Endothelial cell of umbilical vein (primary cell): ENCODE data around the gene SLC22A23. TPM values are rescaled to one million over a fixed set of nuclear protein-coding genes. Genes with fewer than 3 reads are reported as not detected.

Source experiments
- BruUV-seq: library from RNA; stranded (reverse); fragments of 400-500 nt; replicated peaks from 2 replicates; lab custom pipeline; 2021; lab: Mats Ljungman, UMichigan
- CTCF ChIA-PET: fragments of 300-600, 350-600 bp; sonication (Branson Sonifier 250); formaldehyde crosslinking; loops from one replicate; lab custom pipeline; 2021; ENCODE audit warnings: antibody characterized with exemption, inconsistent platforms; lab: Charles Lee
- POLR2A ChIA-PET: fragments of 300-600, 350-600 bp; sonication (Branson Sonifier 250); formaldehyde crosslinking; loops from one replicate; lab custom pipeline; 2021; ENCODE audit warnings: antibody characterized with exemption, inconsistent platforms; lab: Charles Lee
- DNase-seq: peaks from one replicate; pipeline ENCODE4 v3.0.0-alpha.2; 2011; ENCODE audit warnings: low read depth, low spot score
- FAIRE-seq: peaks from 2 replicates; lab custom pipeline; 2011; peaks lifted over from hg19 to GRCh38; lab: Jason Lieb, UNC
- H2AFZ ChIP-seq: 2 replicates; pipeline ENCODE4 v1.6.0; 2012; ENCODE audit warnings: low read depth, low read length, control low read depth, inconsistent platforms
- H3K27ac ChIP-seq: 2 replicates; pipeline ENCODE4 v1.5.1; 2011; ENCODE audit warnings: low read depth, mild to moderate bottlenecking, control low read depth, low read length, moderate library complexity; ENCODE audit not compliant: insufficient read depth
- H3K27me3 ChIP-seq, 2 experiments: 2 replicates each; pipeline versions ENCODE4 v1.6.0 to v1.6.1; 2011; ENCODE audit warnings: low read length in 2 of 2, mixed read lengths in 1 of 2; ENCODE audit not compliant: control insufficient read depth in 2 of 2, insufficient read depth in 2 of 2
- H3K36me3 ChIP-seq, 2 experiments: 2 replicates in 1 of 2; 3 replicates in 1 of 2; pipeline ENCODE4 v1.5.1; 2011; ENCODE audit warnings: low read length in 2 of 2, mild to moderate bottlenecking in 1 of 2, moderate library complexity in 1 of 2; ENCODE audit not compliant: control insufficient read depth in 2 of 2, insufficient read depth in 2 of 2; ENCODE audit errors: extremely low read depth in 1 of 2
- H3K4me1 ChIP-seq: 3 replicates; pipeline ENCODE4 v1.5.1; 2011; ENCODE audit warnings: mild to moderate bottlenecking, low read length; ENCODE audit not compliant: control insufficient read depth, insufficient read depth; ENCODE audit errors: extremely low read depth
- H3K4me2 ChIP-seq: 2 replicates; pipeline ENCODE4 v1.6.1; 2011; ENCODE audit warnings: low read length, control low read depth, mixed read lengths; ENCODE audit not compliant: insufficient read depth
- H3K4me3 ChIP-seq, 3 experiments: fragments of 200-600 bp in 1 of 3; sonication (generic), shearing (Covaris generic) in 1 of 3; replicated peaks in 1 of 3; 2 replicates each; pipeline ENCODE4 v1.5.1; 2011 to 2016; ENCODE audit warnings: control low read depth in 3 of 3, low read length in 3 of 3, mild to moderate bottlenecking in 2 of 3, inconsistent platforms in 1 of 3, low read depth in 1 of 3, moderate library complexity in 1 of 3; ENCODE audit not compliant: insufficient read depth in 1 of 3
- H3K79me2 ChIP-seq: 2 replicates; pipeline ENCODE4 v1.6.0; 2012; ENCODE audit warnings: low read length, inconsistent platforms; ENCODE audit not compliant: control insufficient read depth, insufficient read depth
- H3K9ac ChIP-seq: replicated peaks from 2 replicates; pipeline ENCODE3; 2011; ENCODE audit warnings: low read length, control low read depth; ENCODE audit not compliant: insufficient read depth; ENCODE audit errors: extremely low read depth
- H3K9me1 ChIP-seq: replicated peaks from 3 replicates; pipeline ENCODE4 v1.6.0; 2011; ENCODE audit warnings: mild to moderate bottlenecking, low read length; ENCODE audit not compliant: control insufficient read depth, insufficient read depth; ENCODE audit errors: extremely low read depth
- H3K9me3 ChIP-seq: replicated peaks from 2 replicates; pipeline ENCODE4 v1.5.1; 2012; ENCODE audit warnings: low read length, inconsistent platforms; ENCODE audit not compliant: control insufficient read depth, insufficient read depth
- H4K20me1 ChIP-seq: replicated peaks from 2 replicates; pipeline ENCODE3; 2011; ENCODE audit warnings: mild to moderate bottlenecking, low read length; ENCODE audit not compliant: control insufficient read depth, insufficient read depth; ENCODE audit errors: extremely low read depth
- CTCF ChIP-seq, 2 donors: IDR thresholded peaks; 1 replicate in 1 of 2; 2 replicates in 1 of 2; pipeline ENCODE4 v1.5.1; 2011; ENCODE audit warnings: low read length in 2 of 2, mild to moderate bottlenecking in 2 of 2, moderate library complexity in 2 of 2, control low read depth in 1 of 2, inconsistent platforms in 1 of 2, low read depth in 1 of 2; ENCODE audit not compliant: insufficient read depth in 1 of 2; ENCODE audit errors: extremely low read depth in 1 of 2
- EZH2 ChIP-seq: IDR thresholded peaks from 2 replicates; pipeline ENCODE4 v1.6.1; 2012; ENCODE audit warnings: borderline replicate concordance, low read depth, mild to moderate bottlenecking, moderate library complexity, low read length, inconsistent platforms; ENCODE audit not compliant: severe bottlenecking
- FOS ChIP-seq: IDR thresholded peaks from 2 replicates; pipeline ENCODE4 v1.6.1; 2011; ENCODE audit warnings: mild to moderate bottlenecking, low read length, moderate library complexity, borderline replicate concordance; ENCODE audit not compliant: insufficient read depth
- GATA2 ChIP-seq: IDR thresholded peaks from 2 replicates; pipeline ENCODE4 v1.7.0; 2011; ENCODE audit warnings: low read depth, mild to moderate bottlenecking, moderate library complexity, mixed read lengths, low read length; ENCODE audit not compliant: insufficient read length, insufficient read depth
- JUN ChIP-seq: IDR thresholded peaks from 2 replicates; pipeline ENCODE4 v1.6.1; 2011; ENCODE audit warnings: borderline replicate concordance, low read depth; ENCODE audit not compliant: insufficient read length, insufficient read depth
- MAX ChIP-seq: IDR thresholded peaks from 2 replicates; pipeline ENCODE4 v1.6.1; 2011; ENCODE audit not compliant: insufficient read depth, insufficient read length
- MYC ChIP-seq: IDR thresholded peaks from one replicate; pipeline ENCODE4 v1.6.1; 2011; ENCODE audit warnings: mild to moderate bottlenecking, low read depth, low read length
- POLR2A ChIP-seq: IDR thresholded peaks from 2 replicates; pipeline ENCODE4 v1.6.1; 2012; ENCODE audit warnings: low read depth, mild to moderate bottlenecking, control low read depth, low read length
- POLR2AphosphoS5 ChIP-seq: IDR thresholded peaks from 2 replicates; pipeline ENCODE4 v1.6.1; 2012; ENCODE audit warnings: low read depth, mild to moderate bottlenecking, control low read depth, low read length, moderate library complexity; ENCODE audit not compliant: insufficient read depth
- dilution Hi-C: fragments of 300-500 bp; cut with MboI; formaldehyde crosslinking; loops from one replicate; pipeline ENCODE4 v1.15.0; 2019; ENCODE audit warnings: low sequenced_read_pairs; ENCODE audit not compliant: extremely low pct_ligation_motif_present
- intact Hi-C: fragments of 100-400 bp; cut with micrococcal nuclease; formaldehyde crosslinking; loops from one replicate; pipeline ENCODE4 v1.10.0; 2022
- polyA plus RNA-seq, 4 experiments: library from polyadenylated mRNA; depleted of rRNA in 3 of 4; stranded (reverse) in 3 of 4; unstranded in 1 of 4; fragments of >200 nt; gene quantifications; 2 replicates each; pipeline versions ENCODE4 v1.2.1 to v1.2.3, GENCODE V29; 2011 to 2012; ENCODE audit warnings: missing spikeins in 1 of 4
- total RNA-seq: library from RNA; stranded (reverse); gene quantifications from 2 replicates; pipeline ENCODE4 v1.2.3, GENCODE V29; 2021

Gene SLC22A23
- total and polyA plus RNA-seq, 2 donors (not counting 3 experiments of a cell fraction or from before 2014, with no cell fraction given): 4.2 to 14.3 TPM

GRCh38 chr6:3347826-3348225, 109.0 kb downstream of the SLC22A23 start:
- Histone ChIP-seq H3K79me2 (no peaks in the 10 kb centered on the region), H3K4me3 (no peak overlapping the region), H3K36me3 (no peaks in the 10 kb centered on the region), H3K27me3 (no peaks in the 10 kb centered on the region), H3K9ac (no peak overlapping the region), H4K20me1 (no peaks in the 10 kb centered on the region), H3K27ac (no peak overlapping the region), H3K4me1 (no peaks in the 10 kb centered on the region), H3K9me3 (no peaks in the 10 kb centered on the region), H3K9me1 (no peaks in the 10 kb centered on the region), H2AFZ (no peak overlapping the region), H3K4me2 (no peak overlapping the region)
- BruUV-seq: no TSS peak
- dilution Hi-C loops (no loop called here), intact Hi-C loops (no loop called here)
- FAIRE-seq (no peak), DNase-seq (no peak)
- ChIA-PET POLR2A (no interaction called here), CTCF (no interaction called here)
- TF ChIP-seq GATA2 (no peak), POLR2A (no peak), MYC (no peak), JUN (no peak), FOS (no peak)

- no peaks in the 10 kb centered on the region for H3K36me3 ChIP-seq
- H3K27ac ChIP-seq: no peak overlapping the region
- intact Hi-C loops: no loop called here
- no peaks in the 10 kb centered on the region for H3K79me2 ChIP-seq
- ChIA-PET POLR2A (no interaction called here), CTCF (interaction anchor here (0.7 to 1.5 kb wide), 2 partner anchors 9 to 64 kb away, joined by 3 to 4 read pairs; no protein-coding TSS in a partner anchor)
- no peak overlapping the region for H3K4me3 ChIP-seq
- no peaks in the 10 kb centered on the region for H4K20me1 ChIP-seq
- H3K27me3 ChIP-seq: no peaks in the 10 kb centered on the region
- no peak overlapping the region for H3K9ac ChIP-seq
- no peaks in the 10 kb centered on the region for H3K9me3 ChIP-seq
- no peak overlapping the region for H2AFZ ChIP-seq
- FAIRE-seq (no peak), DNase-seq (no peak)
- H3K9me1 ChIP-seq: no peaks in the 10 kb centered on the region
- no peak for TF ChIP-seq JUN
- TF ChIP-seq POLR2A: no peak
- no peak for TF ChIP-seq MYC
- no peak for TF ChIP-seq POLR2AphosphoS5
- no peak for TF ChIP-seq EZH2
- TF ChIP-seq CTCF (IDR thresholded peaks at IDR 0.05; ENCODE audit: extremely low read depth in 1 of 2, insufficient read depth in 1 of 2, low read depth in 1 of 2, low read length in 2 of 2): no peak
- TF ChIP-seq GATA2: no peak
- no peak for TF ChIP-seq MAX
- no peak for TF ChIP-seq FOS
- H3K4me2 ChIP-seq: no peak overlapping the region
- H3K4me1 ChIP-seq: no peaks in the 10 kb centered on the region
- BruUV-seq: no TSS peak
- dilution Hi-C loops: no loop called here
Observed at GRCh38 chr6:3347247-3347646, 109.6 kb downstream of the SLC22A23 start.
